ENCODE results near the gene MSRB2.

Gene MSRB2

GRCh38 chr10:23110722-23111516, 15.5 kb downstream of the MSRB2 start:
- no peak for DNase-seq (ENCODE audit: extremely low read depth in 1 of 2, low read depth in 1 of 2)

GRCh38 chr10:23111517-23112286, 16.3 kb downstream of the MSRB2 start:
- no peak for DNase-seq (ENCODE audit: extremely low read depth in 1 of 2, low read depth in 1 of 2)

GRCh38 chr10:23114228-23114850, 19.0 kb downstream of the MSRB2 start:
- DNase-seq (ENCODE audit: extremely low read depth in 1 of 2, low read depth in 1 of 2) = no peak

GRCh38 chr10:23116486-23117205, 21.3 kb downstream of the MSRB2 start:
- DNase-seq (ENCODE audit: extremely low read depth in 1 of 2, low read depth in 1 of 2) = no peak

GRCh38 chr10:23120001-23120934, 24.9 kb downstream of the MSRB2 start:
- DNase-seq (ENCODE audit: extremely low read depth in 1 of 2, low read depth in 1 of 2) = no peak

GRCh38 chr10:23121135-23121534, 25.8 kb downstream of the MSRB2 start:
- DNase-seq (ENCODE audit: extremely low read depth in 1 of 2, low read depth in 1 of 2) = no peak

GRCh38 chr10:23136462-23136861, 41.1 kb downstream of the MSRB2 start:
- no peak for DNase-seq (ENCODE audit: extremely low read depth in 1 of 2, low read depth in 1 of 2)

GRCh38 chr10:23139677-23140076, 44.3 kb downstream of the MSRB2 start:
- no peak for DNase-seq (ENCODE audit: extremely low read depth in 1 of 2, low read depth in 1 of 2)

GRCh38 chr10:23141995-23142394, 46.6 kb downstream of the MSRB2 start:
- no peak for DNase-seq (ENCODE audit: extremely low read depth in 1 of 2, low read depth in 1 of 2)

- DNase-seq (ENCODE audit: extremely low read depth in 1 of 2, low read depth in 1 of 2) = no peak
Measured at GRCh38 chr10:23146258-23146657, 50.9 kb downstream of the MSRB2 start.

- no peak for DNase-seq (ENCODE audit: extremely low read depth in 1 of 2, low read depth in 1 of 2)
Measured at GRCh38 chr10:23147035-23147434, 51.7 kb downstream of the MSRB2 start.

- DNase-seq (ENCODE audit: extremely low read depth in 1 of 2, low read depth in 1 of 2) = no peak
Measured at GRCh38 chr10:23148214-23148613, 52.8 kb downstream of the MSRB2 start.

GRCh38 chr10:23150091-23150490, 54.7 kb downstream of the MSRB2 start:
- DNase-seq (ENCODE audit: extremely low read depth in 1 of 2, low read depth in 1 of 2) = no peak

GRCh38 chr10:23150610-23151009, 55.2 kb downstream of the MSRB2 start:
- DNase-seq (ENCODE audit: extremely low read depth in 1 of 2, low read depth in 1 of 2) = no peak

GRCh38 chr10:23151071-23151470, 55.7 kb downstream of the MSRB2 start:
- no peak for DNase-seq (ENCODE audit: extremely low read depth in 1 of 2, low read depth in 1 of 2)

- DNase-seq (ENCODE audit: extremely low read depth in 1 of 2, low read depth in 1 of 2) = no peak
Measured at GRCh38 chr10:23155169-23155568, 59.8 kb downstream of the MSRB2 start.

- DNase-seq (ENCODE audit: extremely low read depth in 1 of 2, low read depth in 1 of 2) = no peak
Measured at GRCh38 chr10:23156447-23157150, 61.2 kb downstream of the MSRB2 start.

- no peak for DNase-seq (ENCODE audit: extremely low read depth in 1 of 2, low read depth in 1 of 2)
Measured at GRCh38 chr10:23157239-23157681, 61.9 kb downstream of the MSRB2 start.

- DNase-seq (ENCODE audit: extremely low read depth in 1 of 2, low read depth in 1 of 2) = no peak
Measured at GRCh38 chr10:23157691-23158369, 62.5 kb downstream of the MSRB2 start.

Measured in stimulated activated CD8-positive, alpha-beta memory T cell treated with anti-CD3 and anti-CD28 coated beads, Interleukin-7, amount 100 ng/mL, for 48 hours (primary cell).